GM19324 (cell line): ENCODE data around the gene GABRG3.

Experiments
- ATAC-seq: cut with Tn5 transposase; IDR thresholded peaks from one replicate; pipeline ENCODE4 v1.9.1; 2021; ENCODE audit warnings: mild to moderate bottlenecking, moderate library complexity; ENCODE audit not compliant: unreplicated experiment, low FRiP score

The GABRG3 gene

DNA sequence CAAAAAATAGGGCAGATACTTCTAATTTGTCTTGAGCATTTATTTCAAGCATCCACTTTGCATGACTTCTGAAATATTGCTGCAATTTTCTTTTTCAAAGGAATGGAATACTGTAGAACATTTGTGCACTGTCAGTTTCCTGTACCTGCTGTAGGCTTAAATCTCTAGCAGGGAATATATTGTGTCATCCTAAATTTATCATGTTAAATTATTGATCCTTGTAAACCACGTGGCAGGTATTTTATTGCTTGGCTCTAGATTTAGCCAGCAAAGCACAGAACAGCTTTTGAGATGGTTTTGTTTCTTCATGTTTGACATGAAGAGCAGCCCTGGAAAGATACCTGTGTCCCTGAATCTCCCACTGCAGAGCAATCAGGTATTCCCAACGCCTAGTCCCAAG, 470.1 kb downstream of the GABRG3 start:
- ATAC-seq, result no peak

DNA sequence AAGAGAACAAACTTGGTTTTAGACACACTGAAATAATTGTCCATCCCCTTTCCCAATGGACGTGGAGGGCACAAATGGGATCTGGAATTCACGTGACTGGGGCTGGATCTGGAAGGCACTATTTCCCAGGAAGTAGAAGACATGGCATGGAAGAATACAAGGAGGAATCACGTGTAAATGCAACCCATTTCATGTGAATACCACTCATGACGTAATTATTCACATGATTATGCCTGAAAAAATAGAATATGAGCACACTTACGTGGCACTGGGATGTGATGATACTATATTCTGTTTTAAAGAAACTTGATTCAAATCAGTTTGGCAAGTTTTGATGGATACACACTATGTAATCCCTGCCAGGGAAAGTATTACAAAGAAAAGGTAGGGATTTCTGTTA, 477.3 kb downstream of the GABRG3 start:
- ATAC-seq, result no peak

GRCh38 chr15:27448986-27449385, 478.0 kb downstream of the GABRG3 start:
- no peak for ATAC-seq

- ATAC-seq, result no peak
These were observed 479.0 kb downstream of the GABRG3 start for GRCh38 chr15:27449941-27450340.

DNA sequence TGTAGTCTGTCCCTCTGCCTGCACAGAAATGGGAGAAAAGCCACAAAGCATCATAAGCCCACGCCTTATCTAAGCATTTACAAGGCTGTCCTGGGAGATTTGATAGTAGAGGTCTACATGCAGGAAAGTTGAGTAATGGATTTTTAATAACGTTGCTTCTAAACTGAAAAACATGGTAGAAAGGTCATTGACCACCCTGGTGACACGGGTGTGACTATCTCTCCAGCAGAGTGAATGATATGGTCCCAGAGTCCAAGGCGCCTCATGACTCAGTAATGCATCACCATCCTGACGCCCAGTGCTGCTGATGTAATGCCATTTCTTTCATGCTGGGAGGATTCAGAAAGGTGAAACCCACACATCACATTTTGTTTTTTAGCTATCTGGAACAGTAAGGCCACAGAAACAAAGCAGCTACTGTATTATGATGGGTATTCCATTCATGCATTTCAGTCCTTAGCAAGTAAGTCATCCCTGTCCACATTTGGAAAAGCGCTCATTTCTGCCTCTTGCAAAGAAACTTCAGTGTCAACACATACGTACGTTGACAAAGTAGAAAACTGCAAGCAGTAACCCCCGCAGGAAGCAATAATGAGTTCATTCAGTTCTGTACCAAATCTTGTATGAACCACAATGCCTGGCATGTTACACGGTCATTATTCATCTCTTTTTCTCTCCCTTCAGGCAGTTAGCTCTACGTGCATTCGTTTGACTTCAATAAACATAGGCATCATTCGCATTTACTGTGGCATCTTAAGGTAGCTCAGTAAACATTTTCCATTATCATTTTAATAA, 483.5 kb downstream of the GABRG3 start:
- no peak for ATAC-seq

DNA sequence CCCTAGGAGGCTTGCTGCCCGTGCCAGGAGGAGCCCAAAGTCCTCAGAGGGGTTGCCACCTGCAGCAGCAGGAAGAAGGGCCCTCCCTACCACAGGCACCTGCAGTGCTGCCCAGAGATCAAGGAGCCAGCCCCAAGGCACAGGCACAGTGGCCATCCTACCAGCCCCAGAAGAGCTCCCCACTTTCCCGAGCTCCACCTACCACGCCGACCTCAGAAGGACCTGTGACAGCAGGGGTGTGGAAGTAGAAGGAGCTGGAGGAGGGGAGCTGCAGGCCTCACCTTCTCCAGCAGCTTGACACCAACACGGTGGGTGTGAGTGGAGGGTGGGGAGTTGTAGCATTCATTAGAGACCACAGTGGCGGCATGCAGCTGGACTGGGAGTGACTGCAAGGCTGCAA, 485.8 kb downstream of the GABRG3 start:
- no peak for ATAC-seq

- ATAC-seq, result no peak
These were observed 486.8 kb downstream of the GABRG3 start for GRCh38 chr15:27457766-27458165.

GRCh38 chr15:27458345-27459084, 487.5 kb downstream of the GABRG3 start:
- ATAC-seq, result no peak

- no peak for ATAC-seq
These were observed 488.9 kb downstream of the GABRG3 start for GRCh38 chr15:27459836-27460235.

- no peak for ATAC-seq
These were observed 490.2 kb downstream of the GABRG3 start for GRCh38 chr15:27461181-27461580.

DNA sequence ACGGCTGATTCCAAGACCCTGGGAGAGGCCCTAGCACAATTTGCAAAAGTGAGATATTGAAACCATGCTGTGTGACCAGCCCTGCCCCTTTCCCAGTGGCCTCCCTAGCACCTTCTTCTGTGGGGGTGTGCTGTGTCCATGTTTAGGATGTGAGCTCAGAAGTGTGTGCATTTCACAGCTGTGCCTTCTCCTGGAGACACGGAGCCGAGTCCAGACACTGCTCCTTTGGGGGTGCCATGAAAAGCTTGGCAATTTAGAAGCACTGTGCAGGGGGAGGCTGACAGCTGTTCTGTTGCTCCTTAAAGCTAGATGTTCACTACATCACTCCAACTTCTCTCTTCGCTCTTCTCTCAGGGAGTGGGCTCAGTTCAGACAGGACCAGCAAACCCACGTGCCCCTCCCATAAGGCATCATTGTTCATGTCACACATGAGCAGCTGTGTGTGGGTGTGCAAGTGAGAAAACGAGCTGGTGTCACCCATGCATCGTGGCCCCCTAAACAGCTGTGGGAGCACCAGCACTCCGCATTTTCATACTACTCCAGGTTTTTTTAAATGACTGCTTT, 492.6 kb downstream of the GABRG3 start:
- ATAC-seq, result no peak

DNA sequence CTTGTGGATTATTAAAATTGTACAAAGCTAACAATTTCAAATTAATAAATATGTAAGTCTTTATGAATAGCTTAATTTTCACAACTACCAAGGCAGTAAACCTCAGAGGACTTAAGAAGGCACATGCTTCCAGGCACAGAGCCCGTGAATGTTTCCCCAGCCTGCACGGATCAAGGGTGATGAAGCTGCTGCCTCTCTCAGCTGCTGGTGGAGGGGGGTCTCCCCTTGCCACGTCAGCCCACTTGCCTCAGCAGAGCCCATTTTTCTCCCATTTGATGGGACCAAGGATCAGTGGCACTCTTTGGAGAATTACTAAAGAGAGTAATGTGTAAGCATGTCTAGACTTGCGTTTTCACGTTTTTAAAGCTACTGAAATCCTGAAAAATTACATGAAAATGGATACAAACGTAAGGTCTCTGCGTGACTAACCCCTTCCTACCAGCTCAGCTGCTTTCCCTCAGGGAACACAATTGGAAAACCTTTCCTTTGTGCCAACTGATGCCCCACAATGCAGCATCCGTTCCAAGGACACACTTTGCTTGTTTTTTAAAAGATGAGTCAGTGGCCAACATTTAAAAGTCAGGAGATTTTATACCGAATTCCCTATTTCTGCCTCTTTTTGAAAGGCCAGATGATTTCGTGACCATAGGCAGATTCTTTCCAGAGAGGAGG, 494.1 kb downstream of the GABRG3 start:
- ATAC-seq, result no peak

GRCh38 chr15:27466758-27467157, 495.8 kb downstream of the GABRG3 start:
- ATAC-seq, result no peak

- no peak for ATAC-seq
These were observed 497.2 kb downstream of the GABRG3 start for GRCh38 chr15:27468151-27468591.

- ATAC-seq, result no peak
These were observed 502.9 kb downstream of the GABRG3 start for GRCh38 chr15:27473845-27474244.

DNA sequence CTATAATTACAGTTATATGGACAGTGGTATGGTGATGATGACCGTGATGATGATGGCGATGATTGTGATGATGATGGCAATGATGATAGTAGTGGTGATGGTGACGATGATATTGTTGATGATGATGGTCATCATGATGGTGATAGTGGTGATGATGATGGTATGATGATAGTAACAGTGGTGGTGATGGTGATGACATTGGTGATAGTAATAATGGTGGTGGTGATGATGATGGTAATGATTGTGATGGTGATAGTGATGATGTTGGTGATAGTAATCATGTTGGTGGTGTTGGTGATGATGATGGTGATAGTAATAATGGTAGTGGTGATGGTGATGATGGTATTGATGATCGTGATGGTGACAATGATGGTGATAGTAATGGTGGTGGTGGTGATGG, 504.4 kb downstream of the GABRG3 start:
- ATAC-seq, result no peak

DNA sequence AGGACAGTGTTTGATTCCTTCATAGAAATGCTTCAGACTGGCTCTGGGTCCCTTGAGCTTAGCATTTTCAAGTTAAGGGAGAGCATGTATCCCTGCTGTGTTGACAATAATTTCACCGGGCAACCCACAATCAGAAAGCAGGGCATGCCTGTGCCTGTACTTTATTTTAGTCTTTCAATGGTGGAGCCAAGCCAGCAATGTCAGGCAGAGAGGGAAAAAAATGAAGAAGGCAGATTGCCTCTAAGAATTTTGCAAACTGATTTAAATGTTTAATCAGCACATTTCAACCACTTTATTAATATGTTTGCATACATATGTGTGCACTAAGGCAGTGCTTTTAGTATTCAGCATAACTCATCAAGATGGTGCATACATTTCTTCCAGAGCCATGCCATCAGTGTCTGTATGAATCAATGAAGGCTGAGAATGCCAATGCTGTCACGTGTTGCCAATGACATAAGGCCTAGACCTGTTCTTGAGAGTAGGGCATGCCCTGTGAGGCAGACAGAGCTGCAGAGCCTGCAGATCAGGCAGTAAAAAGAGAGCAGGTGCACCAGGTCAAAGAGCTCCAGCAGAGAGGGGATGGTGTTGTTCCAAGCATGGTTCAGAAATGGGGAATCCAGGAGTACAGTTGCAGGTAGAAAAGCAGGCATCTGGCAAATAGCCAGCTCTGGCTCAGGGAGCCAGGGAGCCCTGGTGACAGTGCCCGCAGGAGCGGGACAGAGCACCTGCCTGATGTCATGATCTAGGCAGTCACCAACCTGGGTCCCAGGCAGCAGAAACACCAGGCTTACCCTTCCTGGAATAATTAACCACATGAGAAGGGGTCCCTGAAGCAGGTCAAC, 508.5 kb downstream of the GABRG3 start:
- no peak for ATAC-seq

DNA sequence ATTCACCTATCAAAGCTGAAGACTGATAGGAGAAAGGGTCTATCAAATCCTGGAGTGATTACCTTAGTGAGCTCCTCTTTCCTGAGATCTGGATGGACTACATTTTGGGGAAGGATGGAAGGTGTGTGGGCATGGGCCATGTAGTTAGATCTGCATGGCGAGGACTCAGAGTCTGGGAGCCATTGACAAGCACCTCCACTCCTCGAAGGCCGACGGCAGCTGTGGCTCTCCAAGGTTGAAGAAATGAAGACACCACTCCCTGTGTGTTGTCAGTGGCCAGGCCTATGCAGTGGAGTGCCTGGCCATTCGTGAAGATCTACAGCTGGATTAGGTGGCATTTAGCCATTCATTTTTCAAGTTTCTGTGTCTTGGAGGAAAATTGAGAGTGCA, 509.2 kb downstream of the GABRG3 start:
- no peak for ATAC-seq

- ATAC-seq, result no peak
These were observed 509.7 kb downstream of the GABRG3 start for GRCh38 chr15:27480642-27481041.

- no peak for ATAC-seq
These were observed 510.8 kb downstream of the GABRG3 start for GRCh38 chr15:27481768-27482167.
